ENCODE data around the gene ANKS1B.
"Not testable (repeated sequence)": the region's sequence is repeated elsewhere in the genome, so short reads cannot be mapped to it uniquely, and the experiment has no call there.

Gene ANKS1B

DNA sequence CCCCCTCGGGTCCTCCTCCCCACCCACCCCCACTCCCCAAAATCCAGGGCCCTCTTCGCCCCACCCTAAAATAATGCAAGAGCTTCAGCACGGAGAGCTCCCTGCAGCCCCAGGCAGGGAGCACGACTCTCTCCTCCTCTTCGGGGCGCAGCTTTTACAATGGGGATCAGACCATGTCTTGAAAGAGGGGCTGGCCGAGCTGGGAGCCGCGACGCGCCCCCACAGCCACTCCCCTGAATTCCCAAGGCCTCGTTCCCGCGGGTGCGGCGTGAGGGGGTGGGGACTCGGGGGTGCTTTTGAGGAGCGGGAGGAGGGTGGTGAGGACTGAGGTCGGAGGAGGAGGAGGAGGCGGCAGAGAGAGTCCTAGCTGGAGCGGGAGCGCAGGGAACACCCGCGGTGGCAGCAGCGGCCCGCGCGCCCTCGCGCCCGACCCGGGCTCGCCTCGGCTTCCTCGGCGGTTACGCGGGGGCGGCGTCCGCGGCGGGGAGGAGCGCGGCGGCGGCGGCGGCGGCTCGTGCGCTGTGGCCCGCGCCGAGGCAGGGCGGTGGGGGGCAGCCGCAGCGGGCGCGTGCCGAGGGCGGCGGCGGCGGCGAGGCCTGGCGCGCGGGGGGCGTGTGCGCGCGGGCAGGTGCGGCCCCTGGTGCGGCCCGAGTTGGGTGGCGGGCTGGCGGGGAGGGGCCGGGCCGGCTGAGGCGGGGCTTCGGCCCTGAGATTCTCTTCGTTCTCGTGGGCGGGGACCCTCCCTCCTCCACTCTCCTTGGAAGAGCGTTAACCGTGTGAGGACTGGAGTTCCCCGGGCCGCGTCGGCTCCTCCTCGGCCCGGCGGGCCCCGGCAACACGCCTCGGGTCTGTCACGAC is at the start of gene ANKS1B:
TSS of gene ANKS1B (minus strand) at position 666 of the 858 bp plus-strand sequence. CDS start 699 bp downstream, outside the sequence.
- Histone ChIP-seq H3K27ac (peak within 1 kb of the TSS in 8 of 21 experiments; percentile 46 to 77 (median 62)), H3K4me3 (peak within 1 kb of the TSS; percentile 38 to 48 (median 41))

DNA sequence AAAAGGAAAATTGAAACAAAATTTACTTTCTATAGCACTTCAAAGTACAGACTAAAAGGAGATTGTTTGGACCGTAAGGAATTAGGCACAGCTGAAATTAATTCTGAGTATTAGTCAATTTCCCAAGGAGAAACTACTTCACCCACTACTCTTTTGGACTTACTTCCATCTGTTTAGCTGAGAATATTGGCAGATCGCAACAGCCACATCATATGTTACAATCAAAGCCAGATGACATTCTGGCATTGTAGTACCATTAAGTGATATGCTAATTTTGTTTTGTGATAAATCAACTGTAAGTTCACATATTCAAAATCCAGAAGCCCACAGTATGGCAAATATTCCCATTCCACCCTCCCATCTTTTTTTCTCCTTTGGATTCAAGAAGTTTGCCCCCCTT is 47.1 kb upstream of the ANKS1B start:
- no peak overlapping the region for H3K4me3 ChIP-seq
- H3K27ac ChIP-seq, result no peak overlapping the region

DNA sequence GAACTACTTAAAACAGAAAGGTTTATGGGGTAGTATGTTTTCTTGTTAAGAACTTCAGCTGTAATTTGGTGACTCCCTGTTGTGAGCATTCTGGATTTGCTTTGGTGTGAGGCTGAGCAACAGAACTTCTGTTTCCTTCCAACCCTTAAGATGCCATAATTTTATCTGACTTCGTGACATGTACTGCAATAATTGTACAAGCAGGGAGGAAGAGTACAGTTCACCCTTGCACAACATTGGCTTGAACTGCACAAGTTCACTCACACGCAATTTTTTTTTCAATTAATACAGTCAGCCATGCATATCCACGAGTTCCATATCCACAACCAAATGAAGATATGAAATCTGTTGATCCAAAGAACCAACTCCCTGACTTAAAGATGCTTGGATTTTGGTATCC is 42.9 kb upstream of the ANKS1B start:
- H3K27ac ChIP-seq, result no peak overlapping the region
- H3K4me3 ChIP-seq, result no peak overlapping the region

DNA sequence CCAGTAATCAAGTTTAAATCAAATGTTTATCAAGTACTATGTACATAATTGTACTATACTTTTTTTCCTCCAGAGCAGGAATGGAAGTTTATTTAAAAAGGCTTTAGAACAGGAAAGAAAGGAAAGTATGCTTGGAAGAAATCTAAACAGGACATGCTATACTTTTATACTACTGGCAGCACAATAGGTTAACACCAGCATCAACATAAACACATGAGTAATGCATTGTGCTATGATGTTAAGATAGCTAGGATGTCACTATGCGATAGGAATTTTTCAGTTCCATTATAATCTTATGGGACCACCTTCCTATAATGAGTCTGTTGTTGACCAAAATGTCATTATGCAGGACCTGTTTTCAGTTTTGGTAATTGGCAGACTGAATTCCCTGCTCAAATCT is 41.5 kb upstream of the ANKS1B start:
- Histone ChIP-seq H3K27ac (no peak overlapping the region), H3K4me3 (no peak overlapping the region)

DNA sequence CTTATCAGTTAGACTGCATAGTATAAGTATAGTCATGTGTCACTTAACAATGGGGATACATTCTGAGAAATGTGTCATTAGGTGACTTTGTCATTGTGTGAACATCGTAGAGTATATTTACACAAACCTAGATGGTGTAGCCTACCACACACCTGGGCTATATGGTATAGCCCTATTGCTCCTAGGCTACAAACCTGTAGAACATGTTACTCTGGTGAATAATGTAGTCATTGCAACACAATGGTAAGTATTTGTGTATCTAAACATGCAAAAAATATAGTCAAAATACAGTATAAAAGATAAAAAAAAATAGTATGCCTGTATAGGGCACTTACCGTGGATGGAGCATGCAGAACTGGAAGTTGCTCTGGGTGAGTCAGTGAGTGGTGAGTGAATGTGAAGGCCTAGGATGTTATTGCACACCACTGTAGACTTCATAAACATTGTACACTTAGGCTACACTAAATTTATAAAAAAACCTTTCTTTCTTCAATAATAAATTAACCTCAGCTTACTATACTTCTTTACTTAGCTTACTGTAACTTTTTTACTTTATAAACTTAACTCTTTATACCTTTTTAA is 40.3 kb upstream of the ANKS1B start:
- H3K4me3 ChIP-seq, result no peak overlapping the region

DNA sequence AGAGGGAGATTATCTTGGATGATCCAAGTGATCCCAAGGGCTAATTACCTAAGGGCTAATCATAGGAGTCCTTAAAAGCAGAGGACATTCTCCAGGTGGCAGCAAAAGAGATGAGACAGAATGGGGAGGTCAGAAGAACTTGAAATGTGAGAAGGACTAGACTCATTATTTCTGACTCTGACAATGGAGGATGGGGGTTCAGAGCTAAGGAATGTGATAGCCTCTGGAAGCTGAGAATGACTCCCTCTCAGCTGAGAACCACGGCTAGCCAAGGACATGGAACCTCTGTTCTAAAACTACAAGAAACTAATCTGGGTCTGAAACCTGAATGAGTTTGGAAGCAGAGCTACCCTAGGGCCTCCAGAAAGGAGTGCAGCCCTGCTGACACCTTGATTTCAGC is 35.6 kb upstream of the ANKS1B start:
- Histone ChIP-seq H3K4me3 (no peak overlapping the region), H3K27ac (no peak overlapping the region)

More for the DNA sequence above, 40.3 kb upstream of the ANKS1B start:
- no peak overlapping the region for H3K27ac ChIP-seq

DNA sequence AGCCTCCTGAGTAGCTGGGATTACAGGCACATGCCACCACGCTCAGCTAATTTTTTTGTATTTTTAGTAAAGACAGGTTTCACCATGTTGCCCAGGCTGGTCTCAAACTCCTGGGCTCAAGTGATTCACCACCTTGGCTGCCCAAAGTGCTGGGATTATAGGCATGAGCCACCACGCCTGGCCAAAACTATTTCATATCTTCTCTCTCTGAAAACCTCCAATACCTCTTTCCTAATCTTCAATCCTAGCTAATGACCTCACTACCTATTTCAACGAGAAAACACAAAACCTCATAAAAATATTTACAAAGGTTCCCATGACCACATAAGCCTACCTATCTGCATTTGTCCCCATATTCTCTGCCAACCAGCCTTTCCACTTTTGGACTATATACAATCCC is 32.3 kb upstream of the ANKS1B start:
- H3K4me3 ChIP-seq, result no peak overlapping the region
- no peak overlapping the region for H3K27ac ChIP-seq

DNA sequence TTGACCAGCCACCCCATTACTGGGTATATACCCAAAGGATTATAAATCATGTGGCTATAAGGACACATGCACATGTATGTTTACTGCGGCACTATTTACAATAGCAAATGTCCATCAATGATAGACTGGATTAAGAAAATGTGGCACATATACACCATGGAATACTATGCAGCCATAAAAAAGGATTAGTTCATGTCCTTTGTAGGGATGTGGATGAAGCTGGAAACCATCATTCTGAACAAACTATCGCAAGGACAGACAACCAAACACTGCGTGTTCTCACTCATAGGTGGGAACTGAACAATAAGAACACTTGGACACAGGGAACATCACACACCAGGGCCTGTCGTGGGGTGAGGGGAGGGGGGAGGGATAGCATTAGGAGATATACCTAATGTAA is 31.6 kb upstream of the ANKS1B start:
- not testable (repeated sequence) for H3K27ac ChIP-seq, H3K4me3 ChIP-seq

DNA sequence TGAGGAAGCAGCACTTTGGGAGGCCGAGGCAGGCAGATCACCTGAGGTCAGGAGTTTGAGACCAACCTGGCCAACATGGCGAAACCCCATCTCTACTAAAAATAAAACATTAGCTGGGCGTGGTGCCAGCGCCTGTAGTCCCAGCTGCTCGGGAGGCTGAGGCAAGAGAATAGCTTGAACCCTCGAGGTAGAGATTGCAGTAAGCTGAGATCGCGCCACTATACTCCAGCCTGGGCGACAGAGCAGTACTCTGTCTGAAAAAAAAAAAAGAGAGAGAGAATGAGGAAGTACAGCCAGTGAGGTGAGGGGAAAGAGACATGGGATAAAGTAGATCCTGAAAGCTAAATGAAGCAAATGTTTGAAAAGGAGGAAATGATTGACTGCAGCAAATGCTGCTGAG is 21.1 kb upstream of the ANKS1B start:
- H3K4me3 ChIP-seq, H3K27ac ChIP-seq: not testable (repeated sequence)

DNA sequence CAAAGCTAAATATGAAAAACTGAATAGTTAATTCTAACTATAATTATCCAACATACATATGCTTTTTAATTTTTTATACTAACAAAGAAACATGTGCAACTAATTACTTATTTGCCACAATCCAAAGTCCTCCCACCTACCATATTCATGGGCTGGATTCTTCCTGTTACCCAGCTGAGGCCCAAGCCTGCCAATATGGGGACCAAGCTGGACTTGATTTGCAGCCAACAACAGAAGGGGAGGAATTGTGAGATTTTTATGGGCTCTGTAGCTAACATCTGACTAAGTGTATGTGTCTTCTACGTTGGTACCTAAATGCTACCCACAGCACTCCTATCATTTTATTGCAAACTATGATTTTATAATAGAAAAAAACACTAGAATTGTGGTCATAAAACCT is 13.1 kb upstream of the ANKS1B start:
- H3K4me3 ChIP-seq, result no peak overlapping the region
- H3K27ac ChIP-seq, result no peak overlapping the region

DNA sequence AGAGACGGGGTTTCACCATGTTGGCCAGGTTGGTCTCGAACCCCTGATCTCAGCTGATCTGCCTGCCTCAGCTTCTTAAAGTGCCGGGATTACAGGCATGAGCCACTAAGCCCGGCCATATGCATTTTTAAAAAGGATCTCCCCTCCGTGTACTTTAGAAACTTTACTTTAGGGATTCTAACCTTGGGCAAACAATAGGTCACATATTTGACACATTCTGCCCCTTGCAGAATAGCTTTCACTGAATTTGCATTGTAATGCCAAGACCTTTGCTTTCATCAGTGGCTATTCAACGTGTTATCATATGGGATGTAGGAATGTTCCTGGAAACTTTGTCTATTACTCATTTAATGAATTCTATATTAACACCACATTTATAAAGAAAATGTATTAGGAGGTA is 11.4 kb upstream of the ANKS1B start:
- no peak overlapping the region for H3K27ac ChIP-seq

DNA sequence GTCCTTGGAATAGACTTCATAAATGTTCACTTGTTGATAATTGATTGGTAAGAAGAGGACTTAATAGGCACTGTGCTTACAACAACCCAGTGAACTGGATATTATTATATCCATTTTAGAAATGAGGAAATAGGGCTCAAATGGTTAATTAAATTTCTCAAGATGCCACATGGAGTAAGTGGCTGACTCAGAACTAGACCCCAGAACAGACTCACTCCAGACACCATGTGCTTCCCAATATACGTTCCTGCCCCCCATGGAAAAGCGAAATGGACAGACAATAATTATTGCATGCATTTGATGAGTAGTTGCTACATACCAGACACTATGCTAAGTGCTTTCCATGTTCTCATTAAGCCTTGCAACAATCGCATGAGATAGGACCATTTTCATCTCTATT is 895 bp upstream of the ANKS1B start:
- peak overlapping the region in 3 of 7 experiments; percentile 39 to 48 (median 47) for H3K4me3 ChIP-seq
- peak overlapping the region in 1 of 21 experiments; percentile 77 for H3K27ac ChIP-seq

More for the DNA sequence above, 11.4 kb upstream of the ANKS1B start:
- H3K4me3 ChIP-seq, result no peak overlapping the region

DNA sequence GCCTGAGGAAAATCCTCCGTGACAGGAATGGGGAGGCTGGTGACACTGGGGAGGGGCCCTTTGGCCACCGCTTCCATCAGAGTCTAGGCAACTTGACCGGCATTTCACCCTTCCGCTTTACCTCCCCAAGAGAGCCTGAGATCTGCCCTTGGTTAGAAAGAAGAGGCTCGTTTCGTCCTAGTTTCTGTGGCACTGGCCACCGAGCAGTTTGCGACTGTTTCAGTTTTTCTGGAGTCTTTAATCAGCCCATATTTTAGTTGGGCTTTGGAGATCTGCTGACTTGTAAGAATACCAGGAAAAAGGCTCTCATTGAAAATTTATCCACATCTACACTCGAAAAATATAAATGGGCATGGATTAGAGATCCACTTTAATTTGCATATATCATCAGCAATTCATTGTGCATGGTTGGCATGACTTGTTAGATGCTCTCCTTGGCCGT is 414 bp upstream of the ANKS1B start:
- peak overlapping the region in 7 of 21 experiments; percentile 12 to 77 (median 60) for H3K27ac ChIP-seq

DNA sequence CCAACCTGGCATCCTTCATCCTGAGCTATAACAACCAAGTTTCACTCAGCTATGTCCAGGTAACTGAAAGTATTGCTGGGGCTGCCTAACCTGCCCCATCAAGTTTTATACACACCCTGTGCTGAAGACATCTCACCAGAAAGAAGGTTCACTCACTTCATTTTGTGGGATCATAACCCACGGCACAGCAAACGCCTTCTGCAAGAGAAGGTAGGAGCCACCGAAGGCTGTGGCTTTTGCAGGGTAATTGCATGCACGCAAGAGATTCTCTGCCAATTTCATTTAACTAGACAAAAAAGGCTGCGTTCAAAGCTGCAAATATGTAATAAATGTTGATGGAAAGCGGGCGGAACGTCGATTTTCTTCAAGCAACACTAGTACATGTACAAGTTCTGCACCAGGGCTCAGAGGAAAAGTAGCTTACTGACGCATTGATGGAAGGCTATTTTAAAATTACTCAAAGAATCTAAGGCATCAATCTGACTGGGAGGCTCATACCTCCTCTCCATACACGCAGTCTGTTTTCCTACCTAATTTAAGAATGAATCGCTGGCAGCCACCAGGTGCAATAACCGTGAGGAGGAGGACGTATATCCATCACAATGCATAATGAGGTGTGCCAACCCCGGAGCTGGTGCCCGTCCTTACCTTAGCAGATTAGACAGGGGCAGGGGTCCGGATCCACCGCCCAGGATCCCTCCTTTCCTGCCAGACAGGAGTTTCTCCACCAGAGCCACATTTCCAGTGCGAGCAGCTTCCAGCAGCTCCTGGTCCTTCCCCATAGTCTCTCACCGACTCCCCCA is 1.1 kb downstream of the ANKS1B start:
- H3K4me3 ChIP-seq, result peak overlapping the region in 5 of 7 experiments; percentile 36 to 47 (median 39)
- H3K27ac ChIP-seq, result peak overlapping the region in 4 of 21 experiments; percentile 46 to 65 (median 52)

More for the DNA sequence above, 414 bp upstream of the ANKS1B start:
- peak overlapping the region; percentile 37 to 48 (median 41) for H3K4me3 ChIP-seq

DNA sequence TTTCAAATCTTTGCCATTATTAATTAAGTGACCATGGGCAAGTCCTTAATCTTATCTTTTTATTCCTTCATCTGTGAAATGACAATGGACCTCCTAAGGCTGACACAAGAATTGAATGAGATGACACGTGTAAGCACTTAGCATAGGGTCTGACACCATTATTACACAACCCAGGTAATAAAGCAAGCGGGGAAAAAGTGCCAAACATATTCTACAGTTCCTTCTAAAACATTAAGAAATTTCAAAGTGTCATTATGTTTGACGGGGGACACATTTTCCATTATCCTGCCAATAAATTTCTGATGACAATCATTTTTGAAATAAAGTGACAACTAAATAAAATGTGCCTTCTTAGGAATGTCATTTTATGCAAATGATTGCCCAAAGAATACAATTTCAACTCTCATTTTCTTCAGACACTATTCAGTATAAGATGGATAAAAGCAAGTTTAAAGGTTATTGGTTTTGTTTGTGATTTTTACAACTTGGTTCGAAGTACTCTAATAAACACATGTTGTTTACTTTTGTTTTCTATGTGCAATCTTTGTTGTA is 3.0 kb downstream of the ANKS1B start:
- Histone ChIP-seq H3K27ac (no peak overlapping the region), H3K4me3 (no peak overlapping the region)

DNA sequence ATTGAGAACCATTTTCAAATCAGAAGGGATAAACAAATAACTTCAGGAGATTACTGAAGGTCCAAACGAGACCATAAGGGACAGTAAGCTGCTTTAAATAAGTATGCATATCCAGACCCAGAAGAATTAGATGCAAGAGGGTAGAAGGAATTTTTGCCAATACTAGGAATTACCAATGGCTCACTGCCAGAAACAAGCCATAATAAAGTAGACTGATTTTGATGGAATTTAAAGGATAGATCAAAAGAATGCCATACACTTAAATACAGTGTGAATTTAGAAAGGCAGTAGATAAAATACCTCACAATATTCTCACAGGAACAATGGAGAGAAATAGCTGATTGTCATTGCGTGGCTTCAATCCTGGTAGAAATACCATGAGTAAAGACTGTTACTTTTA is 5.3 kb downstream of the ANKS1B start:
- no peak overlapping the region for H3K27ac ChIP-seq
- no peak overlapping the region for H3K4me3 ChIP-seq

DNA sequence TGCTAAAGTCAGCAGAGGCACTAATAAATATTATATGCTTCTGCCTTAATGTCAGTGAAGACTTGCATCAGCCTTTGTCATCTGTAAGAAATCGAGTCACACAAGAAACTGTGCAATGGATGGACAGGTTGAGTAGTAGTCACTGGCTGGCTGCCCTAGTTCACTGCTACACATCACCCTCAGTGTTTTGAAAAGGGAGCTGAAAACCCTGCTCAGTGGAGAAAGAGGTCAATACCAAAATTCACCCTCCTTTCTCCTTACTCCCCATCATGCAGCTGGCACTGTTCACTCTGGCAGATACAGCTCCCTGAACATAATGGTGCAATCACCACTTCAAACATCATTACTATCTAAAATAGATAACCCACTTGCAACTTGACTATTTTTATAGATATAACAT is 6.6 kb downstream of the ANKS1B start:
- no peak overlapping the region for H3K4me3 ChIP-seq
- no peak overlapping the region for H3K27ac ChIP-seq

DNA sequence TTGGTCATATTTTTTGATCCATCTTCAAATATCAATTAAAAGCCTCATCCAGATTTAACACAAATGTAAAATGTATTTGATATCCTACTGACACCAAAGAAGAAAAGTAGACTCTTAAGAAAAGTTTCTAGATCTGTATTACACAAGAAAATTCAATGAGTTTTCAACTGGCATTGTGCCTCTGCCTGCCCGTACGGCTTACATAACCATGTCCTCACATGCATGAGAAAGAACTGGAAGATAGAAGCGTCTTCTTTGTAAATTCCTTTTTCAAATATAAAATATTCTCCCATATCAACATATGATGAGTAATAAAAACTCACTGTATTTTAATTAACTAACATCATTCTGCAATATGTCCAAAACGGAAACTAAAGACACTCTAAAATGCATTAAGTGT is 7.2 kb downstream of the ANKS1B start:
- no peak overlapping the region for H3K27ac ChIP-seq
- H3K4me3 ChIP-seq, result no peak overlapping the region

DNA sequence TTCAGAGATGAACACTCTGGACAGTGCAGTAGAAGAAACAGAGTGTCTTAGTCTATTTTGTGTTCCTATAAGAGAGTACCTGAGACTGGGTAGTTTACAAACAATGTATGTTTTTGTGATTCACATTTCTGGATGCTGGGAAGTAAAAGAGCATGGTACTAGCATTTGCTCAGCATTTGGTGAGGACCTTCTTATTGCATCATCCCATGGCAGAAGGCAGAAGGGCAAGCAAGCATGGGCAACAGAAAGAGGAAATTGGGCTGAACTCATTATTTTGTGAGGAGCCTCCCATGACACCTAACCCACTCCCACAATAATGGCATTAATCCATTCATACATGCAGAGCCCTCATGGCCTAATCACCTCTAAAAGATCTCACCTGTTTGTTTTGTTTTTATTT is 8.0 kb downstream of the ANKS1B start:
- Histone ChIP-seq H3K4me3 (no peak overlapping the region), H3K27ac (no peak overlapping the region)

DNA sequence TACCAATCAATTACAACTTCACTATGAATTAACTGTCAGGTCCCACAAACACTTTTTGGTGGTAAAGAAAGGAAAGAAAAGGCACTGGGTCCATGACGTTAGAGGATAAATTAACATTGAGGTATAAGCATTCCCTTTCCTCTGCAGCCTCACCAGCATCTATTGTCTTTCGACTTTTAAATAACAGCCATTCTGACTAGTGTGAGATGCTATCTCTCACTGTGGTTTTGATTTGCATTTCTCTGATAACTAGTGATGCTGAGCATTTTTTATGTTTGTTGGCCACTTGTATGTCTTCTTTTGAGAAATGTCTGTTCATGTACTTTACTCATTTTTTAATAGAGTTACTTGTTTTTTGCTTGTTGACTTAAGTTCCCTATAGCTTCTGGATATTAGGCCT is 9.4 kb downstream of the ANKS1B start:
- no peak overlapping the region for H3K4me3 ChIP-seq

More for the DNA sequence above, 9.4 kb downstream of the ANKS1B start:
- H3K27ac ChIP-seq, result no peak overlapping the region
